WTC11 (cell line): ENCODE measurements around the gene OR9Q2.

Source experiments
- FOXJ3 ChIP-seq: sonication (generic); formaldehyde crosslinking; IDR thresholded peaks from 2 replicates; pipeline ENCODE4 v1.9.0; 2021; ENCODE audit warnings: missing genetic modification reagents, mild to moderate bottlenecking, borderline replicate concordance
- TF ChIP-seq, protein P1 (sequence below): sonication (generic); formaldehyde crosslinking; IDR thresholded peaks from 2 replicates; pipeline ENCODE4 v1.8.0; 2022; ENCODE audit warnings: mild to moderate bottlenecking, missing genetic modification reagents
- TF ChIP-seq, protein P2 (sequence below): fragments of 200-600 bp; IDR thresholded peaks from 2 replicates; pipeline ENCODE4 v1.8.0; 2022; ENCODE audit warnings: antibody characterized with exemption
- TF ChIP-seq, protein P3 (sequence below): sonication (generic); formaldehyde crosslinking; IDR thresholded peaks from 2 replicates; pipeline ENCODE4 v1.8.1; 2022; ENCODE audit warnings: low read depth, missing genetic modification reagents, borderline replicate concordance

DNA sequence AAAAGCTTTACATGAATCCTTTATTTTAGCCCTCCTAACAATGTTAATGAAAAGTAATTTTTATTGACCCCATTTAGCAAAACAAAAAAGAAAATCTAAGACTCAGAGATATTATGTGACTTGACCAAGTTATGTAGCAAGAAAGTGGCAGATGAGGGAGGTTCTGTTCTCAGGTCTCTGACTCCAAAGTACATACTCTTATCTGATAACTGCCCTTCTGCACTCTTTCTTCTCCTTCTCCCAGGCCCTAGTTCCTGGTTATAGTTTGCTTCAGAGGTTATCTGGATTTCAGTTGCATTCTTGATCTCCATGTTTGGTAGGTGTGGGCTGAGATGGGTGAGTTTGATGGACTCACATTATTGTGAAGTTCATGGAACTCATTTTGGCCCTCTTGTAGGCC lies 4.5 kb downstream of the OR9Q2 start:
- TF ChIP-seq, protein P1, sequence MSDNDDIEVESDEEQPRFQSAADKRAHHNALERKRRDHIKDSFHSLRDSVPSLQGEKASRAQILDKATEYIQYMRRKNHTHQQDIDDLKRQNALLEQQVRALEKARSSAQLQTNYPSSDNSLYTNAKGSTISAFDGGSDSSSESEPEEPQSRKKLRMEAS (CRISPR knock-in tag): no peak
- TF ChIP-seq, protein P2, sequence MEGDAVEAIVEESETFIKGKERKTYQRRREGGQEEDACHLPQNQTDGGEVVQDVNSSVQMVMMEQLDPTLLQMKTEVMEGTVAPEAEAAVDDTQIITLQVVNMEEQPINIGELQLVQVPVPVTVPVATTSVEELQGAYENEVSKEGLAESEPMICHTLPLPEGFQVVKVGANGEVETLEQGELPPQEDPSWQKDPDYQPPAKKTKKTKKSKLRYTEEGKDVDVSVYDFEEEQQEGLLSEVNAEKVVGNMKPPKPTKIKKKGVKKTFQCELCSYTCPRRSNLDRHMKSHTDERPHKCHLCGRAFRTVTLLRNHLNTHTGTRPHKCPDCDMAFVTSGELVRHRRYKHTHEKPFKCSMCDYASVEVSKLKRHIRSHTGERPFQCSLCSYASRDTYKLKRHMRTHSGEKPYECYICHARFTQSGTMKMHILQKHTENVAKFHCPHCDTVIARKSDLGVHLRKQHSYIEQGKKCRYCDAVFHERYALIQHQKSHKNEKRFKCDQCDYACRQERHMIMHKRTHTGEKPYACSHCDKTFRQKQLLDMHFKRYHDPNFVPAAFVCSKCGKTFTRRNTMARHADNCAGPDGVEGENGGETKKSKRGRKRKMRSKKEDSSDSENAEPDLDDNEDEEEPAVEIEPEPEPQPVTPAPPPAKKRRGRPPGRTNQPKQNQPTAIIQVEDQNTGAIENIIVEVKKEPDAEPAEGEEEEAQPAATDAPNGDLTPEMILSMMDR: no peak
- TF ChIP-seq, protein P3, sequence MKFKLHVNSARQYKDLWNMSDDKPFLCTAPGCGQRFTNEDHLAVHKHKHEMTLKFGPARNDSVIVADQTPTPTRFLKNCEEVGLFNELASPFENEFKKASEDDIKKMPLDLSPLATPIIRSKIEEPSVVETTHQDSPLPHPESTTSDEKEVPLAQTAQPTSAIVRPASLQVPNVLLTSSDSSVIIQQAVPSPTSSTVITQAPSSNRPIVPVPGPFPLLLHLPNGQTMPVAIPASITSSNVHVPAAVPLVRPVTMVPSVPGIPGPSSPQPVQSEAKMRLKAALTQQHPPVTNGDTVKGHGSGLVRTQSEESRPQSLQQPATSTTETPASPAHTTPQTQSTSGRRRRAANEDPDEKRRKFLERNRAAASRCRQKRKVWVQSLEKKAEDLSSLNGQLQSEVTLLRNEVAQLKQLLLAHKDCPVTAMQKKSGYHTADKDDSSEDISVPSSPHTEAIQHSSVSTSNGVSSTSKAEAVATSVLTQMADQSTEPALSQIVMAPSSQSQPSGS (CRISPR knock-in tag): no peak
- no peak for TF ChIP-seq FOXJ3 (CRISPR knock-in tag)
